Measurements from ENCODE around the gene AGAP5. TPM values are rescaled to one million over a fixed set of nuclear protein-coding genes. Genes with fewer than 3 reads are reported as not detected.

AGAP5 gene
- total and polyA plus RNA-seq, 2 of the 8 experiments (the other 6 are each of a cell fraction or from before 2014, with no cell fraction given), result 5.4 to 6.0 TPM

- TF ChIP-seq RXRA (IDR thresholded peaks at IDR 0.05; ENCODE audit: insufficient read depth, low read depth, low read length) (no peak), TEAD4 (IDR thresholded peaks at IDR 0.05; ENCODE audit: low read depth, low read length) (no peak), SP2 (IDR thresholded peaks at IDR 0.05; ENCODE audit: low read length) (no peak), BACH1 (IDR thresholded peaks at IDR 0.05; ENCODE audit: low read length) (no peak), NRF1 (IDR thresholded peaks at IDR 0.05; ENCODE audit: low read depth, low read length) (no peak)
Observed at GRCh38 chr10:73731588-73732375, 33.9 kb upstream of the AGAP5 start (continued).
